ENCODE data around the gene EYS. TPM values are rescaled to one million over a fixed set of nuclear protein-coding genes. Genes with fewer than 3 reads are reported as not detected.
A peak's percentile ranks its signal among the peaks of the same experiment; 100 is the strongest.

Gene EYS
- total RNA-seq, 2 donors from 2014 or later, result not detected

- Histone ChIP-seq H3K27me3 (replicated peaks; ENCODE audit: insufficient read depth) (no peaks in the 10 kb centered on the region), H3K27ac (no peak overlapping the region), H3K4me3 (no peak overlapping the region), H3K4me1 (ENCODE audit: control insufficient read depth in 1 of 2, low read depth in 2 of 2) (no peaks in the 10 kb centered on the region), H3K36me3 (no peaks in the 10 kb centered on the region), H3K9me3 (no peaks in the 10 kb centered on the region)
- TF ChIP-seq CTCF (IDR thresholded peaks at IDR 0.05), result peak; percentile 43
- DNase-seq (ENCODE audit: low spot score) (no peak), ATAC-seq (ENCODE audit: insufficient number of reproducible peaks, low FRiP score, low read depth) (no peak)
Measured at GRCh38 chr6:63923139-63923739, 1783.8 kb downstream of the EYS start.

GRCh38 chr6:63919556-63920110 lies 1787.4 kb downstream of the EYS start:
- DNase-seq (ENCODE audit: low spot score) (no peak), ATAC-seq (ENCODE audit: insufficient number of reproducible peaks, low FRiP score, low read depth) (no peak)
- no peaks in the 10 kb centered on the region for H3K36me3 ChIP-seq
- H3K27ac ChIP-seq, result no peak overlapping the region
- H3K4me1 ChIP-seq (ENCODE audit: control insufficient read depth in 1 of 2, low read depth in 2 of 2), result no peaks in the 10 kb centered on the region
- no peak for TF ChIP-seq CTCF (IDR thresholded peaks at IDR 0.05)
- no peaks in the 10 kb centered on the region for H3K27me3 ChIP-seq (replicated peaks; ENCODE audit: insufficient read depth)
- no peak overlapping the region for H3K4me3 ChIP-seq
- H3K9me3 ChIP-seq, result no peaks in the 10 kb centered on the region

- ATAC-seq (ENCODE audit: insufficient number of reproducible peaks, low FRiP score, low read depth) (no peak), DNase-seq (ENCODE audit: low spot score) (no peak)
Measured at GRCh38 chr6:63912887-63913286, 1794.1 kb downstream of the EYS start.

GRCh38 chr6:63910863-63911551 lies 1796.0 kb downstream of the EYS start:
- H3K36me3 ChIP-seq, result no peaks in the 10 kb centered on the region
- no peak for DNase-seq (ENCODE audit: low spot score)
- TF ChIP-seq CTCF (IDR thresholded peaks at IDR 0.05), result no peak
- no peak overlapping the region for H3K4me3 ChIP-seq
- no peaks in the 10 kb centered on the region for H3K27me3 ChIP-seq (replicated peaks; ENCODE audit: insufficient read depth)
- no peak overlapping the region for H3K27ac ChIP-seq
- H3K9me3 ChIP-seq, result no peaks in the 10 kb centered on the region
- ATAC-seq (ENCODE audit: insufficient number of reproducible peaks, low FRiP score, low read depth), result no peak
- peaks cover 0 to 7% of the 10 kb centered on the region in 2 donors for H3K4me1 ChIP-seq (ENCODE audit: control insufficient read depth in 1 of 2, low read depth in 2 of 2)

More at GRCh38 chr6:63912887-63913286, 1794.1 kb downstream of the EYS start:
- H3K9me3 ChIP-seq, result no peaks in the 10 kb centered on the region
- peaks cover 0 to 7% of the 10 kb centered on the region in 2 donors for H3K4me1 ChIP-seq (ENCODE audit: control insufficient read depth in 1 of 2, low read depth in 2 of 2)
- H3K36me3 ChIP-seq, result no peaks in the 10 kb centered on the region
- no peak for TF ChIP-seq CTCF (IDR thresholded peaks at IDR 0.05)
- H3K27ac ChIP-seq, result no peak overlapping the region
- no peak overlapping the region for H3K4me3 ChIP-seq
- no peaks in the 10 kb centered on the region for H3K27me3 ChIP-seq (replicated peaks; ENCODE audit: insufficient read depth)

- DNase-seq (ENCODE audit: low spot score) (no peak), ATAC-seq (ENCODE audit: insufficient number of reproducible peaks, low FRiP score, low read depth) (no peak)
- Histone ChIP-seq H3K27me3 (replicated peaks; ENCODE audit: insufficient read depth) (no peaks in the 10 kb centered on the region), H3K27ac (no peak overlapping the region), H3K4me1 (ENCODE audit: control insufficient read depth in 1 of 2, low read depth in 2 of 2) (no peaks in the 10 kb centered on the region), H3K4me3 (no peak overlapping the region), H3K9me3 (no peaks in the 10 kb centered on the region), H3K36me3 (no peaks in the 10 kb centered on the region)
- TF ChIP-seq CTCF (IDR thresholded peaks at IDR 0.05), result no peak
Measured at GRCh38 chr6:63904650-63905248, 1802.3 kb downstream of the EYS start.

All from thoracic aorta (tissue), 2 donors.